GM18870 (cell line): ENCODE measurements around the gene PRR7.

Experiments used
- ATAC-seq: cut with Tn5 transposase; IDR thresholded peaks from one replicate; pipeline ENCODE4 v1.9.1; 2021; ENCODE audit warnings: moderate library complexity; ENCODE audit not compliant: unreplicated experiment

The PRR7 gene

GRCh38 chr5:177449140-177450061 is 2.8 kb downstream of the PRR7 start:
- ATAC-seq: no peak

GRCh38 chr5:177450667-177451424 is 4.2 kb downstream of the PRR7 start:
- no peak for ATAC-seq

- ATAC-seq: no peak
Measured at GRCh38 chr5:177452688-177453638, 6.3 kb downstream of the PRR7 start.

DNA sequence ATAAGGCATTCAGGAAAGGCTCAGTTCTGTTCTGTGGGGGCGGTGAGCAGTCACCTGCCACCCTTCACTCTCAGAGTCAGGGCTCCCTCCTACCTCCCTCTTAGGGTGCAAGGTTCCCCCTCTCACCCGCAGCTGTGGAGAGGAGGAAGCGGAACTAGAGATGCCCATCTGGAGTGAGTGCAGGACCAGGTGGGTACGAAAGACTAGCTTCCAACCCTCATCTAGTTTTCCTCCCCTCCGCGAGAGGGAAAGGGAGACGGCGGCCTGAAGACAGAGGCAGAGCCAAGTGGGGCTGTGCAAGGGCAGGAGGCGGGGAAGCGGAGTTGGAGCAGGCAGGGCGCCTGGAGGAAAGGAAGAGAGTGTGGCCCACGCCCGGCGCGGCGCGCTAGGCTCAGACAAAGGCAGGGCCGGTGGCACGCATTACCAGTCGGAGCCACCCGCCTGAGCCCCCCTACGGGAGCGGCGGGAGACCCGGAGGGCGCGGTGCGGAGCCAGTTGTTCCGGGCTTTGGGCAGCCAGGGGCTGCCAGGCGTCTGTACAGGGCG is 7.3 kb downstream of the PRR7 start:
- no peak for ATAC-seq

GRCh38 chr5:177454397-177455035 is 7.9 kb downstream of the PRR7 start:
- ATAC-seq: peak; percentile 18

DNA sequence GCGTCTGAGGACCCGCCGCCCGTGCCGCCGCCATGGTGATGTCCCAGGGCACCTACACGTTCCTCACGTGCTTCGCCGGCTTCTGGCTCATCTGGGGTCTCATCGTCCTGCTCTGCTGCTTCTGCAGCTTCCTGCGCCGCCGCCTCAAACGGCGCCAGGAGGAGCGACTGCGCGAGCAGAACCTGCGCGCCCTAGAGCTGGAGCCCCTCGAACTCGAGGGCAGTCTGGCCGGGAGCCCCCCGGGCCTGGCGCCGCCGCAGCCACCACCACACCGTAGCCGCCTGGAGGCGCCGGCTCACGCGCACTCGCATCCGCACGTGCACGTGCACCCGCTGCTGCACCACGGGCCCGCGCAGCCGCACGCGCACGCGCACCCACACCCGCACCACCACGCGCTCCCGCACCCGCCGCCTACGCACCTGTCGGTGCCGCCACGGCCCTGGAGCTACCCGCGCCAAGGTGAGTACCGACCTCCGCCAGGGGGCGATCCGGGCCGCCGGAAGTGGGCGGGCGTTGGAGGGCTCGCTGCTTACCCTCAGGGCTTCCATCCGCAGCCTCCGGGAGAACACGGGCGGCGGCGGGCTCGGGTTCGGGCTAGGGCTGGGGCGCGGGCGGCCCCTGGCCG is 8.5 kb downstream of the PRR7 start:
- ATAC-seq: peak; percentile 43

DNA sequence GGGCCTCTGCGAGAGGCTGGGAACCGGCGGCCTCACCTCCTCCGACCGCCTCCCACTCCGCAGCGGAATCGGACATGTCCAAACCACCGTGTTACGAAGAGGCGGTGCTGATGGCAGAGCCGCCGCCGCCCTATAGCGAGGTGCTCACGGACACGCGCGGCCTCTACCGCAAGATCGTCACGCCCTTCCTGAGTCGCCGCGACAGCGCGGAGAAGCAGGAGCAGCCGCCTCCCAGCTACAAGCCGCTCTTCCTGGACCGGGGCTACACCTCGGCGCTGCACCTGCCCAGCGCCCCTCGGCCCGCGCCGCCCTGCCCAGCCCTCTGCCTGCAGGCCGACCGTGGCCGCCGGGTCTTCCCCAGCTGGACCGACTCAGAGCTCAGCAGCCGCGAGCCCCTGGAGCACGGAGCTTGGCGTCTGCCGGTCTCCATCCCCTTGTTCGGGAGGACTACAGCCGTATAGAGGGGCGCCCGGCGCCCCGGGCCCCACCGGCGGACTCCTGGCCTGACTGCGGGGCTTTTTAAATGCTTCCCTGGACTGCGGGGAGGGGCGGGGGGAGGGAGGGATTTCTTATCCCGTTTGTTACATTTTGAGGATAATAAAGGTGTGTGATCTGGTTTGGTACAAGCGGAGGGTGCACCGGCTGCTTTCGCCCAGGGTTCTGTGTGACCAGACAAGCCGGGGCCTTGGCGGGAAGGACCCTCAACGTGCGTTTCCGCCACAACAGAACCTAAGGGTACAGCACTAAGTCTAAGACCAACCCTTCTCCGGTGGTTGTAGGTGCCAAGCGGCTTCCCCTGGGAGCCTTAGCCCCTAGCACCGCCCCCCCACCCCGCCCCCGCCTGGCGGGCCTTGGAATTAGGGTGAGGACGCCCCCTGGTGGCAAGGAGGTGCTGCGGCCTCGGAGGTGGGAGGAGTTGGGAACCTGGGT is 9.3 kb downstream of the PRR7 start:
- ATAC-seq: peak; percentile 18

- ATAC-seq: no peak
Measured at GRCh38 chr5:177456591-177456964, 10.0 kb downstream of the PRR7 start.

DNA sequence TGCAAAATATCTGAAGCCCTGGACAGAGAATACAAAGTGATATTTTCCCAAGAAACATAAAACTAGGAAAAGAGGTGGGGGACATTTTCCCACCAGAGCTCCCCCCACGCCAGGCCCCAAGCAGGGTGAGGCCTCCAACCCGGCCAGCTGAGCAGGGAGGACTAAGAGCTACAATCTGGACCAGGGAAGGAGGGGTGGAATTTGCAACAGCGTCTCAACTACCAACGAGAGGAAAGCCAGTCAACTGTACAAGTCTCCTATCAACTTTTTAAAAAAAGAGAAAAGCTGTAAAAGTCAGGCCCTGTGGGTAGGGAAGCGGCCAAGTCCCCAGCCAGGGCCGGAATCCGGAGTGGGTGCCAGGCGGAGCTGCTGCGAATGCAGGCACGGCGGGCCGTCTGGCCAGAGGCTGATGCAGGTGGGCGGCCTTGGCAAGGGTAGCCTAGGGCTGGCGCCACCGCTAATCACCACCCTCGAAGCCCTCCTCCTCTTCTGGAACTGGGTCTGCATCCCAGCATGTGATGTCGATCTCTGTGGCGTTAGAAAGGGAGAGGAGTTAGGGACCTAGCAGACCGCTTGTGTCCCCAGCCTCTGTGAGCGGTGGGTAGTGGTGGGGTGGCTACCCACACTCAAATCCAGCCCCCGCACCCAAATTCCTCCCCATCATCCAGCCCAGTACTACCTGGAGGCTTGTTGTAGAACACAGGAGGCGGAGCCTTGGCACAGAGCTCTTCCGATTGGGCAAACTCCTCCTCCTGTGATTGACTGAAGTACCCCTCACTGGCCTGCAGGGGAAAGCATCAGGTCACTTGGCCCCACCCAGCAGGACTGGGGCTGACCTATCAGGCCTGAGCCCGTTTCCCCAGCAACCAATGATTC is 10.6 kb downstream of the PRR7 start:
- ATAC-seq: peak; percentile 39

DNA sequence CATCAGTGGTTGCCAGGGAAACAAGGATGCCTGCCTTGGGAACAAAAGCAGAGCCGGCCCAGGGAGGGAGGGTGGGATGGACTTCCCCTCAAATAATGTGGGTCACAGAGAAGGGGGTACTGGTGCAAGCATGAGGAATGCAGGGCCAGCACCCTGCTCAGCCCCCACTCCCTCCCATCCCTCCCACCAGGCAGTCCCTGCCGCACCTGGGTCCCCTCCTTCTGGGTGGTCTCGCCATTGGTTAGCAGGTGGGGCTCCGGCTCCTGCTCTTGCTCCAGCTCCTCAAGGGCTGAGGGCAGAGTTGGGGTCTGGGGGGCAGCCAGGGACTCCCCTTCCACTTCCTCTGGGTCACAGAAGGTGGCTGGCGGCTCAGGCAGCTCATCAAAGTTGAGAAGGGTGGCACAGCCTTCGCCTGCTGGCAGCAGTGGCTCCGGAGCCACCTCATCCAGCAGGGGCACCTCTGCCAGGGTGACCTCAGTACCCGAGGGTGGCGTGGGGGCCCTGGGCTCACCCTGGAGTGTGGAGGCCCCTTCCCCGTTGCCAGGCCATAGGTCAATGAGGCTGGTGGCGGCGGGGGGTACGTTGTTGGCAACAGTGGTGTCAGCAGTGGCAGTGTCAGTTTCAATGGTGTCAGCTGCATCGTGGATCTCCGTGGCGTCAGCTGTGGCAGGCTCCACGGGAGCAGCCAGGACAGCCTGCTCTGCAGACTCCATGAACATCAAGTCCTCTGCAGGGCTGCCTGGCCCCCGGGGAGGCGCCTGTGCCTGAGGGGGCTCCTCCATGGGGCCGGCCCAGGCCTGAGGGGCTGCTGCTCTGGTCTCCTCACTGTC is 11.5 kb downstream of the PRR7 start:
- ATAC-seq: no peak

DNA sequence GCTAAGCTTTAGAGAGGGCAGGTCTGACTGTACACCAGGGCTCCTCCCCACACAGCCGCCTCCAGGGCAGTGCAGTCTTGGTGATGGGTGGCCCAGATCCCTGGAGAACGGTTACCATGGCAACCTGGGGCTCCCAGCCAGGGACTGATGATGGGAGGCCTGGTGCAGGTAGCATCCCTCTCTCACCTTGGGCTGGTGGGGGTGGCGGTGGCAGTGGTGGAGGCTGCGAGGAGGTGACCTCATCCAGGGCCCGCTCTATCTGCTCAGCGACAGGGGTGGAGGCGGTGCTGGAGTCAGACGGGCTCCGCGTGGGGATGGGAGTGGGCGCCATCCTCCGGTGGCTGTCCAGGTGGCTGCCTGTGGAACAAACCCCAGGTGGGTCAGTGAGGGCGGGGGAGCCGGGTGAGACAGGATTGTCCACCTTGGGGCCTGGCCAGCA is 12.3 kb downstream of the PRR7 start:
- ATAC-seq: no peak

GRCh38 chr5:177459357-177459756 is 12.7 kb downstream of the PRR7 start:
- no peak for ATAC-seq

- no peak for ATAC-seq
Measured at GRCh38 chr5:177459819-177460628, 13.4 kb downstream of the PRR7 start.

GRCh38 chr5:177462021-177462670 is 15.5 kb downstream of the PRR7 start:
- ATAC-seq: no peak

GRCh38 chr5:177465044-177465443 is 18.4 kb downstream of the PRR7 start:
- no peak for ATAC-seq
